ENCODE results near the gene TRUB2. TPM values are rescaled to one million over a fixed set of nuclear protein-coding genes. Genes with fewer than 3 reads are reported as not detected.

The TRUB2 gene
- total and polyA plus RNA-seq, 2 of the 8 experiments (the other 6 are each of a cell fraction or from before 2014, with no cell fraction given), result 20.7 to 37.8 TPM

DNA sequence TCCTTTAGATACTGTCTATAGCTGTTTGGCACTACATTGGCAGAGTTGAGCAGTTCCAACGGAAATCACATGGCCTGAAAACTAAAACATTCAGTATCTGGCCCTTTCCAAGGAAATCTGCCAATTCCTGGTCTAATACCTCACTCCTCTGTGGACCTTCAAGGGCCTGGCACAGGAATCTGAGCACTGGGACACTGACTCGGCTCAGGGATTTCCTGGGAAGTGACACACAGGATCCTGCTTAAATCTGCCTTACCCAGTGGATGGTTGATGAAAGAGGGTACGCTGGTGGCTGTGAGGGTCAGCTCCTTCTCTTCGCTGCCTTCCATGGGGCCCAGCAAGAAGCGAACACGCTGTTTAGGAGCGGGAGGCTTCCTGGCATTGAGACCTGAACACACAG, 904 bp downstream of the TRUB2 start (continued):
- no peak for TF ChIP-seq RXRA (IDR thresholded peaks at IDR 0.05; ENCODE audit: insufficient read depth, low read depth, low read length)
